Stimulated activated CD8-positive, alpha-beta memory T cell treated with anti-CD3 and anti-CD28 coated beads, Interleukin-12 subunit alpha, Interleukin-12 subunit beta, amount 100 ng/mL, for 24 hours (primary cell): ENCODE measurements around the gene SEZ6L2.
"Not testable (repeated sequence)": the region's sequence is repeated elsewhere in the genome, so short reads cannot be mapped to it uniquely, and the experiment has no call there.

Experiments
- DNase-seq: peaks from one replicate; pipeline ENCODE4 v3.0.0-alpha.2; 2020; ENCODE audit errors: extremely low read depth

Gene SEZ6L2

DNA sequence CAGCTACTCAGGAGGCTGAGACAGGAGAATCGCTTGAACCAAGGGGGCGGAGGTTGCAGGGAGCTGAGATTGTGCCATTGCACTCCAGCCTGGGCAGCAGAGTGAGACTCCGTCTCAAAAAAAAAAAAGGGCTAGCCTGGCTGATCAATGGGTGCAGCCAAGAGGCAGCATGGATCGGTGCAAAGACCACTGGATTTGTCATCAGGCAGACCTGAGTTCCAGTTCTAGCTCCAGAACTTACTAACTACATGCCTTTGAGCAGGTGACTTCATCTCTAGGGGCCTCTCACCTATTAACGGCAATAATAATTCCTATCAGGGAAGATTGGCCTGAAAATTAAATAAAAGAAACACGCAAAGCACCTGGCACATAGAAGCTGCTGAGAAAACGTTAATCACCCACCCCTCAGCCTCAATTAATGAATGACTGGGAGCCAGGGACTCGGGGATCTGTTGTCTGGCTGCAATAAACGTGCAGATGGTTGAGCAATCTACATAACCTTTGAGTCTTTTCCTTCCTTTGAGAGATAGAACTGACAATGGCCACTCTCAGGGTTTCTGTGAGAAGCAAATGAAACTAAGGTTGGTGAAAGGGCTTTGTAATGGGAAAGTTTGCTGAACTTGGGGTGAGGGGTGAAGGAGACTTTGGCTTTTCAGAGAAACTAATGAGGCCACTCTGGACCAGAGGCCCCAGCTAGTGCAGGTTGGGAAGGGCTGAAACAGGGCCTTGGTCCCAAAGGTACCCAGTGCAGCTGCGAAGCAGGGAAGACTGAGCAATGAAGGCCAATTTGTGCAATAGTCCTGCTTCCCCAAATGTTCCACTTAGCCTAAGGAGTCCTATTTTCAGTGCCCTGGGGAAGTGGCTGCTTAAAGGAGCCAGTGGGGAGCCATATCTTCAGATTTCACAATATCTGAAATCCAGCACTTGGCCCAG is 7.6 kb downstream of the SEZ6L2 start:
- no peak for DNase-seq

DNA sequence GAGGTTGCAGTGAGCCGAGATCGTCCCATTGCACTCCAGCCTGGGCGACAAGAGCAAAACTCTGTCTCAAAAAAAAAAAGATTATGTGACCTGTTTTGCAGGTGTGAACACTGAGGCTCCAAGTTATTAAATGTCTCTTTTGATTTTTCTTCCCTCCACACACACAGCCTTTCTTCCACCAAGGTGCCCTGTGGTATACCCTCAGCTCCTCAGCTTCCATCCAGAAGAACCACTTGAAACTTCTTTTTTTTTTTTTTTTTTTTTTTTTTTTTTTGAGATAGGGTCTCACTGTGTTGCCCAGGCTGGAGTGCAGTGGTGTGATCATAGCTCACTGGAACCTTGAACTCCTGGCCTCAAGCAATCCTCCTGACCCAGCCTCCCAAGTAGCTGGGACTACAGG is 10.0 kb downstream of the SEZ6L2 start:
- not testable (repeated sequence) for DNase-seq

DNA sequence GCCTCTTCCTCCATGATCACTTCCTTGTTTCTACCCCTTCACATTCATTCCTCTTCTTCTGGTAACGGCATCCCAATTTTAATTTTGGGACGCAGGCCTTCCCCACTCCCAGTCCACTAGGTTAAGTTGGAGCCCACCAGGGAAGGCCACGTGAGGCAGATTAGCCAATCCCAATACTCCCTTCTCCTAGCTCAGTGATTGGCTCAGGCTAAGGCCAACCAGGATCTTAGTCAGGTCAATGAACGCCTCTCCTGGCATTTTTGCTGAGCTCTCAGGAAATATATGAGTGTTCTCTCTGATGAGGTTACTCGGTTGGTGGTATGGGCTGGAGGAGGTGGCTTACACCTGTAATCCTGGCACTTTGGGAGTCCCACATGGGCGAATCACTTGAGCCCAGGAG is 15.4 kb downstream of the SEZ6L2 start:
- no peak for DNase-seq

DNA sequence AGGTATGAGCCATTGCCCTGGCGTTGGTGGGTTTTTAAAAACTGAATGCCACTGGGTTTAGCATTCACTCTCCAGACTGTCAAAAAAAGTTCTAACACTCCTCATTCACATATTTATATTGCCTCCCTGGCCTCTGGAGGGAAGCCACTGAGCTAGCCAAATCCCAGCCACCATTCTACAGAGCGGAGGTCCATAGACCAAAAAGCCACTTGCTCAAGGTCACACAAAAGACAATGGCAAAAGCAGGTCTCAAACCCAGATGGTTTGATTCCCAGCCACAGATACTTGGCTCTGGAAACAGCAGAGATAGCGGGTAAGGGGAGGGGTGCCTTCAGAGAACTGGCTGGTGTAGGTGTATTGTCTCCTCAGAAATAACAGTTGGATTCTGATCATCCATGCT is 18.3 kb downstream of the SEZ6L2 start:
- DNase-seq = no peak

DNA sequence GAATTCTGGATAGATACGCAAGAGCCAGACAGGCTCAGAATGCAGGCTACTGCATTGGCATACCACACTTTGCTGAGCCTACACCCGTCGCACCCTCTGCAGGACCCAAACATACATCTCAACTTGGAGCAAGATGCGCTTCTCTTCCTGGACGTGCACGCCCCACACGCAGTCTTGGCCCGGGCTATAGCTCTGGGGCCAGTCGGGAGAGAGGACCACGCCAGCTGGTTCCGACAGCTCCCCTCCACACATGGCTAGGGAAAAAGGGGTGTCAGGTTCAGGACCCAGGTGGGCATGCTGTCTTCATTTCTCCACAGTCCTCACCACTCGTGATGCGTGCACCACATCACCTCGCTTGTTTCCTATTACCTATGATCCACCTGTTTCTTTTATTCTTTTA is 21.2 kb downstream of the SEZ6L2 start:
- DNase-seq = no peak

DNA sequence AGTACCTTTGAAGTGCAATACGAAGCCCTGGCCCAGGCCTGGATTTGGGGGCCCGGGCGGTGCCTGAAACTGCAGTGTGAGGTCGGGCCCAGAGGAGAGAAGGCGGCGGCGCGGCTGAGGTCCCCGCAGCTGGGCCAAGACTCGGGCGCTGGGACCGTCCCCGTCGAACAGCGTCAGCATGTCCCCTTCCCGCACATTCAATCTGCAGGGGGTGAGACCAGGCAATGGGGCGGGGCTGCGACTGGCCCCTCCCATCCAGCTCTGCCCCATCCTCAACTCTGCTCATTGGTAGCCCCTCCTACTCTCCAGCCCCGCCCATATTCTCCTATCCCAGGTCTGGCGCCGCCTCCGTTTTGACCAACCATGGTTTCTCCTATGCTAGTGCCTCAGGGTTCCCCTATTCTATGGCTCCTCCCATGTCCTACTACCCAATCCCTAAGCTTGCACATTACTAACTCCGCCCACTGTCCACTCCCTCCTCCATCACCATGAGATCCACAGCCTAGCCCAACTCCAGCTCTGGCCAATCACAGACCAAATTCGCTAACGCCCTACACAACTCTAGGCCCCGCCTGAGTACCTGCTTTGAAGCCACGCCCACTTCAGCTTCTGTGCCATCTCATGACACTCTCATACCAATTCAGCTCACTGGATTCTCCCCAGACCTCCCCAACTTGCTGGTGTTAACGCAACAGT is 21.9 kb downstream of the SEZ6L2 start:
- no peak for DNase-seq

DNA sequence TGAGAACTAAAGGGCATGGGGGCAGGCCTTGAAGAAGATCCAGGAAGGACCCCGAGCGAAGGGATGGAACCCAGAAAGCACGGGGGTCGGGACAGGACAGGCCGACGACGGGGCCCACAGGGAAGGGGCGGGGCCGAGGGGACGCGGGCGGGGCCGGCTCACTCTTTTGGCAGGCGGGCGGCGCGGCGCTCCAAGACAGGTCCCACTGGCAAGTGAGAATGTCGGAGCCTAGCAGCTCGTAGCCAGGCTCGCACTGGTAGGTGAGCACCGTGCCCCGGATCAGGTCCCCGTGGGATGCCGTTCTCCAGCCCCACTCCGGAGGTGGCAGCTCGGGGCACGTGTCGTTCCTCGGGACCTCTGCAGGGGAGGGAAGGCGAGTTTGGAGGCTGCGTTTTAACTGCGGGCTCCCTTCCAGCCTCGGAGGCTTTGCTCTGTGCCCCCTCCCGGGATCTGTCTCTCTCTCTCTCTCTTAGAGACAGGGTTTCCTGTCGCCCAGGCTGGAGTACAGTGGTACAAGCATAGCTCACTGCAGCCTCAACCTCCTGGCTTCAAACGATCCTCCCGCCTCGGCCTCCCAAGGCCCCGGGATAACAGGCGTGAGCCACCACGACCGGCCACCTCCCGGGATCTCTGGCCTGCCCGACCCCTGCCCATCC is 22.6 kb downstream of the SEZ6L2 start:
- DNase-seq = no peak

DNA sequence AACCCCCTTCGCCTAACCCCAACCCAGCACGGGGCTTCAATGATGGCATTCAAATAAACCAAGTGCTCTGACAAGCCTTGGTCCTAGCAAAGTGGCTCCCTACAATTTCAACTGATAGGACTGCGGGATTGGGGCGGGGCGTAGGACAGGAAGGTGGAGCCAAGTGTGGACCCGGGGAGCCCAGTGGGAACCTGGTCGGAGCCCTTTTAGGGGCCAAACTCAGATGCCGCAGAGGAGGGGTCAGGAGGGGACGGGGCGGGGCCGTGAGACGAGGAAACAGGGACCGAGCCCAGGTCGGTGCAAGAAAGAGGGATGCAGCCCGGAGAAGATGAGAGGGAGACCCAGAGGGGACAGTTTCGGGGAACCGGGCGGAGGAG is 23.1 kb downstream of the SEZ6L2 start:
- no peak for DNase-seq

DNA sequence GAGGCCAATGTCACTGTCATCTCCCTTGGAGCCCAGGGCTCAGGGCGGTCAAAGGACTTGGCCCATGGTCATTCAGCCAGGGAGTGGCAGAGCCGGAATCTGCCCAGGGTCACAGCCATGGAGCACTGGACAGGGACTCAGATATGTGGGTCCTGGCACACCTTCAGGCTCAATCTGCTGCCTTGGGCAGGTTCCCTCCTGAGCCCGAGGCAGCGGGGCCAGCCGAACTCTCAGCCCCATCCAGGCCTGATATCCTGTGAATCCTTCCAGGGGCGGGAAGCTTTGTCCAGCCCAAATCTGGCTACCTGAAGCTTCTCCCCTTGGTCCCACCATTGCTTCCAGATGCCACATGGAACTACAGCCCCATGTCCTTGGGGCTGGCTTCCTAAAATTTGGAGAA is 24.1 kb downstream of the SEZ6L2 start:
- no peak for DNase-seq

DNA sequence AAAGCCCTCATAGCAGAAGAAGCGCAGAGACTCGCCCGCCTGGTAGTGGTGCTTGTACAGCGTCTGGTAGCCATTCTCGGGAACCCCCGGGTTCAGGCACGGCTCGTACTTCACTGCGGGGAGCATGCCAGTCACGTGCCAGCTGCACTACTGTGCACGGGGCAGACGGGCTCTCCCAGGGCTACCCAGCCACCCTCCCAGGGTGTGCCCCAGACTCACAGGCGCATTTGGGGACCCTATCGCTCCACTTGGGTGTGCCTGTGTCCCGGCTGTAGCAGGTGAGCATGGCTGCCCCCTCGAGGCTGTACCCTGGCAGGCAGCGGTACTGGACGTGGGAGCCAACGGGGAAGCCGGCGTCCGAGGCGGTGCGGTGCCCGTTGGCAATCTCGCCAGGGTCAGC is 26.0 kb downstream of the SEZ6L2 start:
- no peak for DNase-seq

DNA sequence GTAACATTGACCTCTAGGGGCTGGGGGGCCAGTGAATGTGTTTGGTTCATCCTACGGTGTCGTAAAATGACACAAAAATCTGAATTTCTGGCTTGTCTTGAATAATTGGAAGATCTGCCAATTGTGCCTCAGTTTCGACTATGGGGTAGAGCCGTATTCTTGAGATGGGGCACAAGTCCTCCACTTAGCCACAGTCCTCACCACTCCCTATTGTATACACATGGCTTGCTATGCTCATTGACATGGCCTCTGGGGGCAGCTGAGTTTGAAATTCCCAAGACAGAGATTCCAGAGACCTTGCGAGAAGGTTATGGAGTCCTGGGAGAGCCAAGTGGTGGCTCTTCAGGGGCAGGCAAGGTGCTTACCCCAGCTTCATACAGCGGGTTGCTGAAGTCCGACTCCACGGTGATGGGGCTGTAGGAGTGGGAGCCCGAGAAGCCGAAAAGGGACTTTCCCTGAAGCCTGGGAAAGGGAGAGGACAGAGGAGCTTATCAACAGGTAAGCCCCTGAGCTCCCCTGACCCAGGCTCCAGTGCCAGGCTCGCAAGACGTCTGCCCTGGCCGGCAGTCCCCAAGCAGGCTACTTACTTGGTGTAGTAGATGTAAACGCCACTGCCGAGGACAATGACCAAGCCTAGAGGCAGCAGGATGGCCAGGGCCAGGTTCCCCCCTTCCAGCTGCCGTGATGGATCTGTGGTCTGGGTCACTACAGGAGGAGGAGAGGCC is 27.4 kb downstream of the SEZ6L2 start:
- no peak for DNase-seq

DNA sequence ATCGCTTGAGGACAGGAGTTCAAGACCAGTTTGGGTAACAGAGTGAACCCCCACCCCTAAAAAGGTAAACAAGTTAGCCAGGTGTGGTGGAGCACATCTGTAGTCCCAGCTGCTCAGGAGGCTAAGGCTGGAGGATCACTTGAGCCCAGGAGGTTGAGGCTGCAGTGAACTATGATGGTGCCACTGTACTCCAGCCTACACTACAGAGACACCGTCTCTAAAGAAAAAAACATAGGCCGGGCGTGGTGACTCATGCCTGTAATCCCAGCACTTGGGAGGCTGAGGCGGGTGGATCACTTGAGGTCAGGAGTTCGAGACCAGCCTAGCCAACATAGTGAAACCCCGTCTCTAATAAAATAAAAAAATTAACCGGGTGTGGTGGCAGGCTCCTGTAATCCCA is 30.3 kb downstream of the SEZ6L2 start:
- not testable (repeated sequence) for DNase-seq

DNA sequence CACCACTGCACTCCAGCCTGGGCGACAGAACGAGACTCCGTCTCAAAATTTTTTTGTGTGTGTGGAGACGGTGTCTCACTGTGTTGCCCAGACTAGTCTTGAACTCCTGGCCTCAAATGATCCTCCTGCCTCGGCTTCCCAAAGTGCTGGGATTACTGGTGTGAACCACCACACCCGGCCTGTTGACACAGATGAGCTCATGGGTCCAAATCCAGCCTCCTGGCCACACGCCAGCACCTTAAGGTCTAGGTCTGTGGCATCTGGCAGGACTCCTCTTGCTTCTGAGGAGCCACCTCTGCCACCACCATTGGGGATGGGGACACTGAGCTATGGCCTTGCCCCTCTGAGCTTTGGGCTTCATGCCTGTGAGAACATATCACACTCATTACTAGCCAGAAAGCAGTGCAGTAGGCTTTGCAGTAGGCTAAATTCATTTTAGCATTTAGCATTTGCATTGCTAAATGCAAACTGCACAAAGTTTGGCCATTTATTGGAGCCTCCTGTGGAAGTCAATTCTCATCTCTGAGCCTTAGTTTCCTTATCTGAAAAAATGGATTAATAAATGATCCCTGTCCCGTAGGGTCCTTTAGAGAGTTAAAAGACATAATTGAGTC is 30.8 kb downstream of the SEZ6L2 start:
- DNase-seq = no peak

DNA sequence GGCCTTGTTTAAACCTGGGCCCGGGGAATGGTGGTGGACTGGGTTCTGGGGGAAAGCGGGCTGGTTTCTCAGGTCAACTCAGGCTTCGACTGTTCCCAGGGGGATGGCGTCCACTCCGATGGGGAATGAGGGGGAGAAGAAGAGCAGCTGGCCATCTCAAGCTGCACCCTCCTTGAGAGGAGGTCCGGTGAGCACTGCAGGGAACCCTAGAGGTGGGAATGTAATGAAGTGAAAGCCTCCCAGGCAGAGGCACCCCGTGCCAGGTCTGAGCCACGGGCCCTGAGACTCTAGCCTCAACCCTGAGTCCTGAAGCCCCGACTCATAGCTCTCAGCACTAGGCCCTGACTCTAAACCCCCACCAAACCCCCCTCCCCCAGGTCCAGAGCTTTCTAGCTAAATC is 35.1 kb downstream of the SEZ6L2 start:
- DNase-seq = no peak

DNA sequence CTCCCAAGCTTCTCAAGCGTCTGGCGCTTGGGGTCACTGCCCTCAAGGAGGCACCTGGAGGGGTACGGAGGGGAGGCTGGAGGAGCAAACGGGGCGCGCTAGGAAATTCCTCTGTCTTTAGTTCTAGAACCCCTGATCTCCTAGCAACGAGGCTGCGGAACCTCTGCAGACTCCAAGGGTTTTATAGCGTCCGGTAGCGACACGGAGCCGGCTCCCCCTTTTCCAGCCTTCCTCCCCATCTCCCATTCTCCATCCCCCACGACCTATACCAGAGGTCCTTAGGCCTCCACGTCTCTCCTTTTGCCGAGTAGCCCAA is 35.7 kb downstream of the SEZ6L2 start:
- no peak for DNase-seq

DNA sequence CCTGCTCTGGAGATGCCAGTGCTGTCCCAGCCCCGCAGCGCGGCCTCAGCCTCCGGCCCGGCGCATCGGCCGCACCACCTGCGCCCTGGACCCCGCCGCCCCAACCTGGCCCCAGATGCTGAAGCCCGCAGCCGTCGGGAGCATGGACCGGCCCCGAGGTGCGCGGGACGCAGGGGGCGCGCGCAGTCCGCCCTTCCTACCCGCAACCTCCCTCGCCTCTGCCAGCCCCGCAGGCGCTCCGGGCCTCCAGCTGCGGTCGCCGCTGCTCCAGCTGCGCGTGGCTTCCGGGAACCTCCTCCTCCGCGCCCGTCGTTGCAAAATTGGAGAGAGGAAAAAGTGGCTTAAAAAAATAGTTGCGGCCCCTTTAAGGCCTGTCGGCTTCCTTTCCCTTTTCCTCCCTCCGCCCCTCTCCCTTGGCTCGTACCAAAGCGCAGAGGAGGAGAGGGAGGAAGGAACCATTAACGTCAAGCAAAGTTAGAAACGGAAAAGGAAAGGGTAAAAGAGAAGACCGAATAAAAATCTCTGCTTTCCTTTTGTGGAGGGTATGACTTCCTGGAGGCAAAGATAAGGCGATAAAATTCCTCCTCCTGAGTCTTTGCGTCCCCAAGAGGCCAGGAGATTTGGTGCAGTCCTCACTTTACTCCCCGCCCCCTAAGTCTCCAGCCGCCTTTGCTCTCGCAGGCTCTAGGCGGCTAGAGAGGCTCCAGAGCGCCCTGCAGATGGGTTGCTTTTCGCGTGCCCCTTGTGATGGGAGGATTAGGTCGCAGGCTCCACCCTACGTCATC is 36.3 kb downstream of the SEZ6L2 start, which contains the start of gene CDIPT:
TSS of gene CDIPT (minus strand) at position 343 of the 785 bp plus-strand sequence. CDS start 369 bp downstream, outside the sequence.
- DNase-seq = peak; percentile 78

DNA sequence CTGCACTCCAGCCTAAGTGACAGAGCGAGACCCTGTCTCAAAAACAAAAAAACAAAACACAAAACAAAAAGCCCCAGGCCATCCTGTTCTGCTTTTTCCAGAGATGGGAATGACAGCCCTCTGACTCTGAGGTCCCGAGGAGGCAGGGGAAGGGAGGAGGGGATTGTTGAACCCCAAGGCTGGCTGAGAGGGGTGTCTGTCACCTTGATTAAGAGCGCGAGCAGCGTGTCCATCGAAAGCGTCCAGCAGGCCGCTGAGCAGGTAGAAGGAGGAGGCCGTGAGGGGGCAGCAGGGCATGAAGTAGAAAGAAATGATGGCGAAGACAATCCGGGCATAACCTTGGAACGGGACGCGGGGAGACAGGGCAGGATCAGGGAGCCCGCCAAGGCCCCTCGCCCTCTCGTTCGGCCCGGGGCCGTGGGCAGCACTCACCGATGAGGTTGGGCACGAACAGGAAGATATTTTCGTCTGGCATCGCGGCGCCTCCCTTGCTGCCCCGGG is 36.9 kb downstream of the SEZ6L2 start:
- no peak for DNase-seq

DNA sequence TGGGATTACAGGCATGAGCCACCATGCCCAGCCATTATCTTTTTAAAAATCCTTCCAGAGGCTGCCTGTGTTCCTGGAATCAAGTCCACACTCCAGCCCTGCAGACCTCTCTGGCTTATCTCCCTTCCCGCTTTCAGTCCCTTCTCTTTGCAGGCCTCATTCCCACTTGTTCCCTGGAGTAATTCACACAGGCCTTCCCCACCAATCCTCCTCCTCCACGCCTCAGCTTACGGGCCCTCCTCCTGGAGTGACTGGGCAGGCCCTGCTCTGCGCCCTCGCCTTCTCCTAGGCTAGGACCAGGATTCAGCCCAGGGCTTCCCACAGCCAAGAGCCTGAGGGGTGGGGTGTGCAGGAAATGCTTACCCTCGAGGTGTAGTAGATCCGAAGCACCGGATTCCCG is 39.1 kb downstream of the SEZ6L2 start:
- no peak for DNase-seq

DNA sequence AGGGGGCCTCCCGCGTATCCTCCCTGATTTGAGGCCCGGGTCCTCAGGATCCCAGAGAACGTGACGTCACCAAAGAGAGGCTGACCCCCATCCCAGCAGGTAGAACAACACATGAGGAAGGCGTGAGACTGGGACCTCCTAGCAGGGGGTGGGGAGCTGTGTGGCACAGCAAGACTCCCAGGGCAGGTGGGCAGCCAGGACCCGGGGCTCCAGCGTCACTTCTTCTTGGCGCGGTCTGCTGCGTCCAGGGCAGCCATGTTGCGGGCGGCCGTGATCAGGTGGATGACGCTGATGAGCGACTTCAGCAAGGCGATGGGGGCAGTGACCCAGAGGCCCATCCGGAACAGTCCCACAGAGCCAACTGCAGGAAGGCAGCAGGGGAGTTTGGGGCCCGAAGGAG is 40.4 kb downstream of the SEZ6L2 start:
- DNase-seq = no peak

DNA sequence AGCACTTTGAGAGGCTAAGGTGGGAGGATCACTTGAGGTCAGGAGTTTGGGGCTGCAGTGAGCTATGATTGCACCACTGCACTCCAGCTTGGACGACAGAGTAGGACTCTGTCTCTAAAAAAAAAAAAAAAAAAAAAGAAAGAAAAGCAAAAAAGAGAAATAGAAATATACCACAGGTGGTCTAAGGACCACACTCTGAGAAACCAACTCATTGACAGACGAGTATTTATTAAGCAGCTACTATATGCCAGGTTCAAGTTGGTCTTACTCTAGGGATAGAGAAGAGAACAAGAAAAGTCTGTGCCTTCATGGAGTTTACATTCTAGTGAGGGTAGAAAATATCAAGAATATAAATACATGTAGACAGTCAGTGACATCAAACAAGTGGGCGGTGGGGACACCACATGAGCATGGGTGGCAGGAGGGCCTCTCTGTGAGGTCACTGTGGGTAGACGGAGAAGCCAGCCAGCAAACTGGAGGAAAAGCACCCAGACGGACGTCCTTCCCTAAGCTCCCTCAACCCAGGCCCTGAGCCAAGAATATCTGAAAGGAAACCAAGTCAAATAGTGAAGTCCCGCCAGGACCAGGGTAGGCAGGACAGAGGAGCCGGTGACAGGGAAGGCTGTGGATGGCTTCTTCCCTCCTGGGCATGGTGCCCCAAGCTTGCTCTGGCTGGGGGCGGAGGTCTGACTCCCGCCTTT is 41.1 kb downstream of the SEZ6L2 start:
- no peak for DNase-seq
